ENCODE measurements around the gene ZNF827.

The ZNF827 gene

GRCh38 chr4:145808021-145808650, 130.5 kb downstream of the ZNF827 start:
- Mint-ChIP-seq H3K4me1 (ENCODE audit: low read depth) (peaks cover 33% of the 10 kb centered on the region), H3K27me3 (ENCODE audit: low read depth) (no peaks in the 10 kb centered on the region), H3K36me3 (ENCODE audit: low read depth) (peaks cover 38% of the 10 kb centered on the region), H3K27ac (peak overlapping the region; percentile 96), H3K9me3 (peaks cover 14% of the 10 kb centered on the region), H3K4me3 (peak overlapping the region; percentile 71)

- Mint-ChIP-seq H3K27me3 (ENCODE audit: low read depth) (no peaks in the 10 kb centered on the region), H3K36me3 (ENCODE audit: low read depth) (peaks cover 28% of the 10 kb centered on the region), H3K4me3 (no peak overlapping the region), H3K9me3 (peaks cover 12% of the 10 kb centered on the region), H3K27ac (no peak overlapping the region), H3K4me1 (ENCODE audit: low read depth) (peaks cover 30% of the 10 kb centered on the region)
Measured at GRCh38 chr4:145805490-145805889, 133.1 kb downstream of the ZNF827 start.

GRCh38 chr4:145804116-145804515, 134.5 kb downstream of the ZNF827 start:
- H3K27me3 Mint-ChIP-seq (ENCODE audit: low read depth): no peaks in the 10 kb centered on the region
- H3K4me3 Mint-ChIP-seq: no peak overlapping the region
- H3K9me3 Mint-ChIP-seq: no peaks in the 10 kb centered on the region
- H3K27ac Mint-ChIP-seq: no peak overlapping the region
- H3K36me3 Mint-ChIP-seq (ENCODE audit: low read depth): peaks cover 17% of the 10 kb centered on the region
- peaks cover 28% of the 10 kb centered on the region for H3K4me1 Mint-ChIP-seq (ENCODE audit: low read depth)

GRCh38 chr4:145799223-145799622, 139.4 kb downstream of the ZNF827 start:
- H3K4me1 Mint-ChIP-seq (ENCODE audit: low read depth): peaks cover 7% of the 10 kb centered on the region
- peaks cover 11% of the 10 kb centered on the region for H3K36me3 Mint-ChIP-seq (ENCODE audit: low read depth)
- H3K27me3 Mint-ChIP-seq (ENCODE audit: low read depth): no peaks in the 10 kb centered on the region
- H3K9me3 Mint-ChIP-seq: no peaks in the 10 kb centered on the region
- H3K4me3 Mint-ChIP-seq: no peak overlapping the region
- no peak overlapping the region for H3K27ac Mint-ChIP-seq

GRCh38 chr4:145797278-145797677, 141.3 kb downstream of the ZNF827 start:
- Mint-ChIP-seq H3K27me3 (ENCODE audit: low read depth) (no peaks in the 10 kb centered on the region), H3K27ac (no peak overlapping the region), H3K9me3 (no peaks in the 10 kb centered on the region), H3K4me3 (no peak overlapping the region), H3K36me3 (ENCODE audit: low read depth) (peaks cover 7% of the 10 kb centered on the region), H3K4me1 (ENCODE audit: low read depth) (peaks cover 5% of the 10 kb centered on the region)

- Mint-ChIP-seq H3K4me3 (no peak overlapping the region), H3K27me3 (ENCODE audit: low read depth) (no peaks in the 10 kb centered on the region)
Measured at GRCh38 chr4:145796346-145796745, 142.3 kb downstream of the ZNF827 start.

GRCh38 chr4:145795521-145795920, 143.1 kb downstream of the ZNF827 start:
- Mint-ChIP-seq H3K27me3 (ENCODE audit: low read depth) (no peaks in the 10 kb centered on the region), H3K4me1 (ENCODE audit: low read depth) (peaks cover 5% of the 10 kb centered on the region), H3K9me3 (no peaks in the 10 kb centered on the region), H3K4me3 (no peak overlapping the region), H3K27ac (no peak overlapping the region), H3K36me3 (ENCODE audit: low read depth) (peaks cover 9% of the 10 kb centered on the region)

More at GRCh38 chr4:145796346-145796745, 142.3 kb downstream of the ZNF827 start:
- H3K36me3 Mint-ChIP-seq (ENCODE audit: low read depth): peaks cover 9% of the 10 kb centered on the region
- peaks cover 5% of the 10 kb centered on the region for H3K4me1 Mint-ChIP-seq (ENCODE audit: low read depth)
- no peak overlapping the region for H3K27ac Mint-ChIP-seq
- H3K9me3 Mint-ChIP-seq: no peaks in the 10 kb centered on the region

GRCh38 chr4:145792429-145792828, 146.2 kb downstream of the ZNF827 start:
- Mint-ChIP-seq H3K27me3 (ENCODE audit: low read depth) (no peaks in the 10 kb centered on the region), H3K4me1 (ENCODE audit: low read depth) (no peaks in the 10 kb centered on the region), H3K36me3 (ENCODE audit: low read depth) (peaks cover 8% of the 10 kb centered on the region), H3K4me3 (no peak overlapping the region), H3K9me3 (no peaks in the 10 kb centered on the region), H3K27ac (no peak overlapping the region)

GRCh38 chr4:145791988-145792387, 146.6 kb downstream of the ZNF827 start:
- no peak overlapping the region for H3K27ac Mint-ChIP-seq
- H3K9me3 Mint-ChIP-seq: no peaks in the 10 kb centered on the region
- H3K4me1 Mint-ChIP-seq (ENCODE audit: low read depth): no peaks in the 10 kb centered on the region
- peaks cover 8% of the 10 kb centered on the region for H3K36me3 Mint-ChIP-seq (ENCODE audit: low read depth)
- H3K4me3 Mint-ChIP-seq: no peak overlapping the region
- H3K27me3 Mint-ChIP-seq (ENCODE audit: low read depth): no peaks in the 10 kb centered on the region

- Mint-ChIP-seq H3K27me3 (ENCODE audit: low read depth) (no peaks in the 10 kb centered on the region), H3K36me3 (ENCODE audit: low read depth) (peaks cover 19% of the 10 kb centered on the region), H3K4me3 (no peak overlapping the region), H3K27ac (no peak overlapping the region), H3K4me1 (ENCODE audit: low read depth) (peaks cover 5% of the 10 kb centered on the region), H3K9me3 (peaks cover 18% of the 10 kb centered on the region)
Measured at GRCh38 chr4:145788755-145789154, 149.9 kb downstream of the ZNF827 start.

GRCh38 chr4:145786830-145787229, 151.8 kb downstream of the ZNF827 start:
- H3K4me1 Mint-ChIP-seq (ENCODE audit: low read depth): peaks cover 7% of the 10 kb centered on the region
- no peak overlapping the region for H3K27ac Mint-ChIP-seq
- no peaks in the 10 kb centered on the region for H3K27me3 Mint-ChIP-seq (ENCODE audit: low read depth)
- no peak overlapping the region for H3K4me3 Mint-ChIP-seq
- peaks cover 25% of the 10 kb centered on the region for H3K36me3 Mint-ChIP-seq (ENCODE audit: low read depth)
- H3K9me3 Mint-ChIP-seq: peaks cover 25% of the 10 kb centered on the region

GRCh38 chr4:145786261-145786660, 152.4 kb downstream of the ZNF827 start:
- Mint-ChIP-seq H3K27ac (no peak overlapping the region), H3K9me3 (peaks cover 25% of the 10 kb centered on the region), H3K4me3 (no peak overlapping the region), H3K27me3 (ENCODE audit: low read depth) (no peaks in the 10 kb centered on the region), H3K36me3 (ENCODE audit: low read depth) (peaks cover 26% of the 10 kb centered on the region), H3K4me1 (ENCODE audit: low read depth) (peaks cover 7% of the 10 kb centered on the region)

GRCh38 chr4:145785391-145786008, 153.1 kb downstream of the ZNF827 start:
- peaks cover 26% of the 10 kb centered on the region for H3K36me3 Mint-ChIP-seq (ENCODE audit: low read depth)
- no peak overlapping the region for H3K27ac Mint-ChIP-seq
- H3K9me3 Mint-ChIP-seq: peaks cover 25% of the 10 kb centered on the region
- H3K27me3 Mint-ChIP-seq (ENCODE audit: low read depth): no peaks in the 10 kb centered on the region
- H3K4me3 Mint-ChIP-seq: no peak overlapping the region
- peaks cover 7% of the 10 kb centered on the region for H3K4me1 Mint-ChIP-seq (ENCODE audit: low read depth)

GRCh38 chr4:145784036-145784435, 154.6 kb downstream of the ZNF827 start:
- Mint-ChIP-seq H3K27ac (peak overlapping the region; percentile 50), H3K4me1 (ENCODE audit: low read depth) (peaks cover 7% of the 10 kb centered on the region), H3K27me3 (ENCODE audit: low read depth) (no peaks in the 10 kb centered on the region), H3K4me3 (no peak overlapping the region), H3K36me3 (ENCODE audit: low read depth) (peaks cover 26% of the 10 kb centered on the region), H3K9me3 (peaks cover 25% of the 10 kb centered on the region)

- peaks cover 31% of the 10 kb centered on the region for H3K36me3 Mint-ChIP-seq (ENCODE audit: low read depth)
Measured at GRCh38 chr4:145782756-145783155, 155.9 kb downstream of the ZNF827 start.

More at GRCh38 chr4:145782756-145783155, 155.9 kb downstream of the ZNF827 start:
- no peaks in the 10 kb centered on the region for H3K27me3 Mint-ChIP-seq (ENCODE audit: low read depth)
- peaks cover 25% of the 10 kb centered on the region for H3K9me3 Mint-ChIP-seq
- peaks cover 7% of the 10 kb centered on the region for H3K4me1 Mint-ChIP-seq (ENCODE audit: low read depth)
- no peak overlapping the region for H3K4me3 Mint-ChIP-seq
- H3K27ac Mint-ChIP-seq: no peak overlapping the region
